Stimulated activated CD4-positive, alpha-beta T cell treated with anti-CD3 and anti-CD28 coated beads, TNF-alpha, amount 100 ng/mL, for 48 hours (primary cell): ENCODE results near the gene HLA-DQB1.
"Not testable (repeated sequence)": the region's sequence is repeated elsewhere in the genome, so short reads cannot be mapped to it uniquely, and the experiment has no call there.

Experiments
- DNase-seq, 3 donors: peaks; one replicate each; pipeline ENCODE4 v3.0.0-alpha.2; 2020; ENCODE audit warnings: low read depth in 3 of 3

Gene HLA-DQB1

DNA sequence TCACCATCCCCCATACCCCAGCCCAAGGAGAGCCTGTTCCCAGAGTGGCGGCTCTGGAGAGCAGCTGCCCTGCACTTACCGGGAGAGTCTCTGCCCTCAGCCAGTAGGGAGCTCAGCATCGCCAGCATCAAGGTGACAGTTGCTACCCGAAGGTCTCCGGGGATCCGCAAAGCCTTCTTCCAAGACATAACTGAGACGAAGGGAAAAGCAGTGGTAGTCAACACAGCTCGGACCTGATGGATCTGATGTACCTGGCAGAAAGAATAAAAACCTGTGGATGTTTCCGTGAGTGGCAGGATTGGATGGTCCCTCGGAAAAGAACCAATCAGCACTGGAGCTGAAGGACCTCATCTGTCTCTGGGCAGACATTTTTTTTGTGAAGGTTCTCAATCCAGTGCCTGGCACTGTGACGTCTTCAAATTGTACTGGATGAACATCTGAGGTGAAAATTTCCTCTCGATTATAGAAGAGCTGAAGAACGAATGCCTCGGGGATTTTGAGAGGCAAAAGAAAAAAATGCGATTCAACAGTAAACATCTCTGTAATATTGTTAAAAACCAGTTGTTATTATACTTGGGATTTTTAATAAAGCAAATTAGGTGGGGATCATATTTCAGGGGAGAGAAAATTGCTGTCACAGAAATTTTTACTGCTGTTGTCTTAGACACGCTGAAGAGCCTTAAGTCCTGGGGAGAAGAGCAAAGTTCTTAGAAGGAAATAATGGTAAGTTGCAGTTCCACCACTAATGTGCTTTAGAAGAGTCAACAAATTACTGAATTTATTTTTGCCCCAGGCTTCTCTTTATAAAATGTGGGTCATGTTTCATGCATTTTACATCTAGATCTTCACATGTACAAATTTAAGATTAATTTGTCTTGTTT lies at the start of gene HLA-DQB1:
TSS of gene HLA-DQB1 (minus strand) at position 238 of the 881 bp plus-strand sequence. CDS start at position 188, 50 bp downstream.
- peak in 1 of 3 donors; percentile 34 for DNase-seq

DNA sequence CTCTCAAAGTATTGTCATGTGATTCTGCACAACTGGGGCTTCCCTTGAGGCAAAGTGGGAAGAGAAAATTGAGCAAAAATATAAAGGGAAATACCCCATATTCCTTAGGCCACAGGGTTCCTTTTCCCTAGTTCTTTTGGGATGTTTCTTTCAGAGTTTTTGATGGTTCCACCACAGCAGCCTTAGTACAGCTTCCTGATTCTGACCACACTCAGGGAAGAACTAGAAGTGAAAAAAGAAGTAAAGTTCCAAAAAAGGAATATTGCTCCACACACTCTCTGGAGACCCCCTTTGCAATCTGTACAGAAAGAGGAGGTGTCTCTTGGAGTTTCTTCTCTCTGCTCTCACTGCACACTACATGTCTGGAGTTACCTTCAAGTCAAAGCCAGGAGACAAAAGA lies 46.8 kb upstream of the HLA-DQB1 start:
- no peak for DNase-seq

DNA sequence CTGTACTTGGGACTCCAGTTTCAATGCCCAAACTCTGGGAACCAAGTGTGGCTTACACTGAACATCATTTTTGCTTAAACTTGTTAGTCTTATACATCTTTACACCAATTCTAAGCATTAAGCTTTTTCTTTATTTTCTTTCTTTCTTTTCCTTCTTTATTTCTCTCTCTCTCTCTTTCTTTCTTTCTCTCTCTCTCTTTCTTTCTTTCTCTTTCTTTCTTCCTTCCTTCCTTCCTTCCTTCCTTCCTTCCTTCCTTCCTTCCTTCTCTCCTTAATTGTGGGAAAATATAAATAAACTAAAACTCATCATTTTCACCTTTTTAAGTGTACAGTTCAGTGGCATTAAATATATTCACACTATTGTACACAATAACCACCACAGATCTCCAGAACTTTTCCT lies 43.2 kb upstream of the HLA-DQB1 start:
- DNase-seq: no peak

DNA sequence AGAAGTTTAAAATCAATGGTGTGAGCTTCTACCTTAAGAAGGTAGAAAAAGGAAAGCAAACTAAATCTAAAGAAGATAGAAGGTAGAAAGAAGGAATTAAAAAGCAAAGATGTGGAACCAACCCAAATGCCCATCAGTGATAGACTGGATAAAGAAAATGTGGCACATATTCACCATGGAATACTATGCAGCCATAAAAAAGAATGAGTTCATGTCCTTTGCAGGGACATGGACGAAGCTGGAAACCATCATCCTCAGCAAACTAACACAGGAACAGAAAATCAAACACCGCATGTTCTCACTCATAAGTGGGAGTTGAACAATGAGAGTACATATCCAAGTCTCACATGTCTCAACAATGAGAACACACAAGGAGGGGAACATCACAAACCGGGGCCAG lies 38.7 kb upstream of the HLA-DQB1 start:
- not testable (repeated sequence) for DNase-seq

DNA sequence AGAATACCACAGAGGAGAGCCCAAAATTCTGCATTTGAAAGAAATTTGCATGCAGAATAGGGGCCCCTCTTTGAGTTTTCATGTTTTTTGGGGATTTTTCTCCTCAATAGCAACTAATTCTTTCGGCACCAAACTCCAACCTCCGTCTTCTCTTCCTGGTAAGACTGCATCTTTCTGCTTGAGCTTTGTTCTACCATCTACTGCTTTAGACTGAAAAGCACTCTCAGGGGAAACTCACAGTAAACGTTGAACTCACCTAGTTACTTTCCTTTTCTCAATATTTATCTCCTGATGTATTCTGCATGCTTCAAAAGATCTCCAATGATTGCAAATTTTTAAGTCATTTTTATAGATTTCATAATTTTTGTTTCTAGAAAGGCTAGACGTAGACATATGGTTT lies 36.9 kb upstream of the HLA-DQB1 start:
- DNase-seq: no peak

DNA sequence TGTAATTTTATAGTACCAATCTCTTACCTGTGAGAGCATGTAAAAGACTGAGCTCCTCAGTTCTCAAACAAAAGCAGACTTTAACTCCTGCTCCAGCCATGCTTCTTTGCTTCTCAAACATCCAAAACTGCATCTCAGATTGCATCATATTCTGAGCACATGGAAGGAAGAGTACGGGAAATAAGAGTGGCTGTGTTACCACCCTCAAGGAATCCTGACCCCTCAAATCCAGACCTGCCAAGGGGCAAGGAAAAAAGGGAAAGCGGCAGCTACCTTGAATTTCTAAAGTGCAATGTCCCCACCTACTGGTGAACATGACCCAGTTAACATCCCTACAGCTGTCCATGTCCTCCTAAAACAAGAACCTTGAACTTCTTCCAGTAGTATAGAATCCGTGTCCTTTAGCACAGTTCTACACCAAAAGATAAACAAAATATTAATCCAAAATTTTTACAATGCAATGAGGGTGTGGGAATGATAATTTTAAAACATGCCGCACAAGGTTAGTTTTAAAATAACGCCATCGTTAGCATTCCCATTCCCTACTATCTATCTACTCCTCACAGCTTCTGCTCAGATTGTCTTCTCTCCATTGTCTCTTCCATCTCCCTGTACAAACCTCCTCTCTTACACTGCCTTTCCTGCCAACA lies 34.1 kb upstream of the HLA-DQB1 start:
- no peak for DNase-seq

DNA sequence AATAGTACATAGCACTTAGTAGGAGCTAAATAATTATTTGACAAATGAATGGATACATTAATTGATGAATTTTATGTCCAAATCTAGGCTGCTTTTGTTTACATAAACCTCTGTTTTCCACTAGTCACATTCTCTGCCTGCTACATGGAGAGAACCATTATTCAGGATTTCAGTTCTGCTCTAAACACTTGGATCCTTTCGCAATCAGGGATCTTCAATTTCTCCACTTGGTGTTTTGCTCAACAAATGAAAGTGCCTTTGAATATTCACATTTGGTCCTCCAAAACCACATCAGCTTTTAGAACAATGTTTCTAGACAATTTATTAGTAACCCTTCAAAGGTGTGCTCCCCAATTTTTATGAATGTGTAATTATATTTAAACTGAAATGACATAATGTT lies 30.6 kb upstream of the HLA-DQB1 start:
- DNase-seq: no peak

DNA sequence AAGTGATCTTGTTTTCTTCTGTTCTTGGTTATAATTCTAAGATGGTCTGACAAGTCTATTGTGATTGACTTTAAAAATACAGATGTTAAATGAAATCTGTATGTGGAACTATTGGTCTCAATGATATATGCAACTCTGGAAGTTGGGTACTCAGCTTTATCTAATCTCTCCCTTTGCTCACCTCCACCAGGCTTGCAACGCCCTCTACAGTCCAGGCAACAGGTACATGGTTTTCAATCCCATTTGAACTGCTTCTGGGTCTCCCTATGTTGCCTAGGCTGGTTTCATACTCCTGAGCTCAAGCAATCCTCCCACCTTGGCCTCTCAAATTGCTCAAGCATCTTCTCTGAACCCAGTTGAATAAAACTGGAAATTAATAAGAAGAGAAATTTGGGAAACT lies 25.6 kb upstream of the HLA-DQB1 start:
- DNase-seq: peak; percentile 12 to 23 (median 18)

DNA sequence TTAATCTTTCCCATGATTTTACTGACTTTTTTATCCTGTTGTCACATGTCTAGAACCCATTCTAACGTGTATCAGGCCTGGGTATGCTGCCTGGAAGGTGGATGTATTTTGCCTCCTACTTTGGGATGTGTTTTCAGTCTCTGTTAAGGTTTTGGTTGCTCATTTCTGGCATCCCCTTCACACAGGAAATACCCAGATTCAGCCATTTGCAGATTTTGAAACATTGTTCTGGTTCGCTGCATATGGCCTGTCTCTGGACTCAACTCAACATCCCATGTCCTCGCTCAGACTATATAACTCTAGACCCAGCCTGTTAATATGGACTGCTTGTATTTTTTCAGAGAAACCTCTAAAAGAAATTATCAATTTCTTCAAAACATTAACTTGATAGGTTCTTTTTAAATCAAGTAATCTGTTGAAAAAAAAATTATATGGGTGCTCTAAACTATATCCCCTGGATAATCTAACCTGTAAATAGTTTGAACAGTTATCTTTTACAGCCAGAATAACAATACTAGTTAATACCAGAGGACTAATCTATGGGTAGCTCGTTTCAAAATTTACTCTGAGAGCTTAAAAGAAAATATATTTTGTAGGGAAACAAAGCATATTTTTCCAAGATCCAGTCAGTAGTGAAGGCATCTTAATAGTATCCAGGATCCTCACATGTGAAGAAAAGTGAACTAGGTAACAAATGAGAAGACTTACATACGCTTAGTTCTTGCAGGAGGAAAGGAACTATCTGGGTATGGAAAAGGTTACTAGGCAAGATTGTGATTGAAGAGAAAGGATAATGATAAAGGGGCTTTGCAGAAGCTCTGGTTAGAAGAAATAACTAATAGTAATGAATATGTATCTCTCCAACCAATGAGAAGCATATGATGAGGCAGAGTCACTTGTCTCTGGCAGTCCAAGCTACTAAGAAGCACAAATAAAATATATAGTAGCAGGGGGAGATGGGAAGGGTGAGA lies 23.4 kb upstream of the HLA-DQB1 start:
- DNase-seq: no peak

DNA sequence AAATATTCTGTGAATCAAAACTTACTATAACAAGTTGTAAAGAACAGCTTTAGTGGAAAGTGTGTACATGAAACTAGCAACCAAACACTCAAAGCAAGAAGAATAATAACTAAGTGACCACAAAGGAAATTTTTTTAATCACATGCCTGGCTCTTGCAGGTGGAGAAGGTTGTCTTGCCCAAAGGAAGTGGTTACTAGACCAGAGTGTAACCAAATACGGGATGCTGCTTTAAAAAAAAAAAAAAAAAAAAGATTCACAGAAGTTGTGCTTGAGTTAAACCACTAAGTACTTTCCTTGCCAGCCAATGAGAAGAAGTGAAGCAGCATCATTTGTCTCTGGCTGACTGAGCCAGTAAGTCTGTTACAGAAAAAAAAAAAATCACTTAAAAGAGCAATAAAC lies 19.1 kb upstream of the HLA-DQB1 start:
- no peak for DNase-seq

DNA sequence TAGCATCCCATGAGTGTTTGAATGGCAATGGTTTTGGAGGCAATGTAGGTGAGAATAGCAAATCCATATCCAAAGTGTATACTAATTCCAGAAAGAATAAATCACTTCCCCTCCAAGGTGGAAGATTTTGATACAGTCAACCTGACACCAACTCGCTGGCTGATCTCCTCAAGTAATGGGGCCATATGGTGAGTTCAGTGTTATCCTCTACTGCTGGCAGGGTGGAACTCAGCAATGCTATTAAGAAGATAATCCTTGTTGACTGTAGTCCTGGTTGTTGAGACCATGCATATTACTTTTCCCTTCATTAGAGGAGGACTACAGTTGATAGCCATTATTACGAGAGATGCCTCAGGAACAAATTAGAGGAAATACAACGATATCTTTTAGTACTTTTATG lies 17.8 kb upstream of the HLA-DQB1 start:
- no peak for DNase-seq

DNA sequence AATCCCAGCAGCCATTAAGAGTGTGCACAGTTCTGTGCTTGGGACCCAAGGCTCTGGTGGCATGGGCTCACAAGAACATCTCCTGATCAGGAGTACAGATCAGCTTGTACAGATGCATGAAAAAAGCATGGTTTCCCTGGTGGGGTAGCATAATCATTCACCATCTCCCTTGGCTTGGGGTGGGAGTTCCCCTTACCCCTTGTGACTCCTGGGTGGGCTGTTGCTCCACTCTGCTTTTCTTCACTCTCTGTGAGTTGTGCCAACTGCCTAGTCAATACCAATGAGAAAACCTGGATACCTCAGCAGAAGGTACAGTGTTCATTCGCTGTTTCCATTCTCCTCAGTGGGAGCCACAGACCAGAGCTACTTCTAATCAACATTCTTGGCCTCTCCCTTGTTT lies 13.6 kb upstream of the HLA-DQB1 start:
- DNase-seq: no peak

DNA sequence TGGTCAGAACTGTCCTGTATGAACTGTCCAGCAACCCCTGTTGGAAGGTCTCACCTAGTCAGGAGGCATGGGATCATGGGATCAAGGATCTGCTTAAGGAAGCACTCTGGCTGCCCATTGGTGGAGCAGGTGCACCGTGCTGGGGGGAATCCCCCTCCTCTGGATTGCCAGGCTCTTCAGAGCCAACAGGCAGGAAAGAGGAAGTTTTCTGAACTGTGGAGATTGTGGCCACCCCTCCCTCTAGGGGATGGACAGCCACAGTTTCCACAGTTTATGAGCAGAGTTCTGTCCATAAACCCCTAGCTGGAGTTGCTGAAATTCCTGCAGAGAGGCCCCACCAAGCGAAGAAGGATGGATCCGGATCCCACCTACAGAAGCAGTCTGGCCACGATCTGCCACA lies 13.0 kb upstream of the HLA-DQB1 start:
- DNase-seq: no peak

DNA sequence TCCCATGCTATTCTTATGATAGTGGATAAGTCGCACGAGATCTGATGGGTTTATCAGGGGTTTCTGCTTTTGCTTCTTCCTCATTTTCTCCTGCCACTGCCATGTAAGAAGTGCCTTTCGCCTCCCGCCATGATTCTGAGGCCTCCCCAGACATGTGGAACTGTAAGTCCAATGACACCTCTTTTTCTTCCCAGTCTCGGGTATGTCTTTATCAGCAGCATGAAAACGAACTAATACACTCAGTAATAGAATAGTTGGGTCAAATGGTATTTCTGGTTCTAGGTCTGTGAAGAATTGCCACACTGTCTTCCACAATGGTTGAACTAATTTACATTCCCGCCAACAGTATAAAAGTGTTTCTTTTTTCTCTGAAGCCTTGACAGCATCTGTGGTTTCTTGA lies 7.7 kb upstream of the HLA-DQB1 start:
- not testable (repeated sequence) for DNase-seq

DNA sequence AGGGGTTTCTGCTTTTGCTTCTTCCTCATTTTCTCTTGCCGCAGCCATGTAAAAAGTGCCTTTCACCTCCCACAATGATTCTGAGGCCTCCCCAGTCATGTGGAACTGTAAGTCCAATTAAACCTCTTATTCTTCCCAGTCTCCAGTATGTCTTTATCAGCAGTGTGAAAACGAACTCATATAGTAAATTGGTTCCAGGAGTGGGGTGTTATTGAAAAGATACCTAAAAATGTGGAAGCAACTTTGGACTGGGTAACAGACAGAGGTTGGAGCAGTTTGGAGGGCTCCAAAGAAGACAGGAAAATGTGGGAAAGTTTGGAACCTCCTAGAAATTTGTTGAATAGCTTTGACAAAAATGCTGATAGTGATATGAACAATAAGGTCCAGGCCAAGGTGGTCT lies 5.5 kb upstream of the HLA-DQB1 start:
- not testable (repeated sequence) for DNase-seq

DNA sequence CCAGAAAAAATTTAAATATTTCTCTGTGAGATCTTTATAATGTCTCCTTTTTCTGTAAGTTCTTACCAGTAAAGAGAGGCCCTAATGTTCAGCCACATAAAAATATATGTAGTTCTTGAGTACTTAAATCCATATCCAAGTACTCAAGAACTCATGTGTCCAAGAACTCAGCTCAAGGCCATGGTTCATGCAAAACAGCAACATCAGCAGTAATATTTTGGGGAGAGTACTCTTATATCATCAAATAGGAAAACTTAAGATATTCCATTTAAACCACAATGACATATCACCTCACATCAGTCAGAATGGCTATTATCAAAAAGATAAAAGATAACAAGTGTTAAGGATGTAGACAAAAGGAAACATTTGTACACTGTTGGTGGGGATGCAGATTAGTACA lies 3.4 kb upstream of the HLA-DQB1 start:
- no peak for DNase-seq

DNA sequence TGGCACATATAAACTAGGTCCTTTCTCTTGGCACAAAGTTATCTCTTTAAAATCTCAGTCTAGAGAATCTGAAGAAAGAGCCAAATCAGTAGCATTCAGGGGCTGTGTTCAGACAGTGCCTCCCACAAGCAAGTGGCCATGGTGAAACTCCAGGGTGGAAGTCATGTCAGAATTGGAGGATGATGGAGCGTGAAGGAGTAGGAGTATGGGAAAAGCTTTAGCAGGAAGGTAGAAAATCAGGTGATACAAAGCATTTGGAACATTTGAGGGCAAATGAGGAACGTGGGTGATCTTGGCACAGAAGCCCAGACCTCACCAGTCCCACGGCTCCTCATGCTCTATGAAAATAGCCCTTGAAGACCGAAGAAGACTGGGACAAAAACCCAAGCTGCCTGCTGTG lies 2.8 kb upstream of the HLA-DQB1 start:
- DNase-seq: no peak

DNA sequence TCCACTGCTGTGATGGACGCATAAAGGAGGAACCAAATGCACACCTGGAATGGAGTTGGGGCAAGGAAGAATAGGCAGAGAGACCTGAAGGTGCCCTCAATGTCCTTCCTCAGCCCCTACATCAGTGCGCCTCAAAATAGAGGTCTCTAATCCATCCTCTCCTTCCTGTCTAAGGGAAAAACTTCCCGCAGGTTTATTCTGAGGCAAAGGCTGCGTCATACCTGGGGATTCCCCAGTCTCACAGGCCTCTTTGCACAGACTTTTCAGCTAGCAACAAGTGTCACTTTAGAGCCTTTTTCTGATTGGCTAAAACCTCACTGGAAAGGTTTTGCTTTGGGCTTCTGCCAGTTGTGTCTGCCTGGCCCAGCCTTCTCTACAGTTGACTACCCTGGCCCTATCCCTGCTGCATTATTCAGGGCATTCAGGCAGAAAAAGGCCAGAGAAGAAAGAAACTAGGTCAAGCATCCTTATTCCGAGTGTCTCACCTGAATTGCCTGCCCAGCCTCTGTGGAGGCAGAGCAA lies 1.8 kb upstream of the HLA-DQB1 start:
- peak in 2 of 3 donors; percentile 4 to 41 for DNase-seq

DNA sequence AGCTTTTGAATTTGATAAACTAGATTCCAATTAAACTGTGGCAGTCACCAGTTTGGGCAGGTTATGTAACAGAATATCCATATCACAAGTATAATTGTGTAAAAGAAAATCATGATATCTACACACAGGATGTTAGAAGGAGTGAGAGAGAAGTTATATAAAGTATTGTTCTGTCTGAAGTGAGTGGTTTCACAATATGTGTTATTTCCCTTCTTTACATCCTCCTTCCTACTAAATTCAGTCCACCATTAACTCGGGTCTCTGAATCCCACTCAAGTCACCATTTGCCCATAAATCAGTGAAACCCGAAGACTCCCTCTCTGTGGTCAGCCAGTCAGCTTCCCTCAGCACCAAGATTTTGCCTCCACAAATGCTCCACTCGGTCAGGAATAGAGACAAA lies 796 bp downstream of the HLA-DQB1 start:
- DNase-seq: no peak

DNA sequence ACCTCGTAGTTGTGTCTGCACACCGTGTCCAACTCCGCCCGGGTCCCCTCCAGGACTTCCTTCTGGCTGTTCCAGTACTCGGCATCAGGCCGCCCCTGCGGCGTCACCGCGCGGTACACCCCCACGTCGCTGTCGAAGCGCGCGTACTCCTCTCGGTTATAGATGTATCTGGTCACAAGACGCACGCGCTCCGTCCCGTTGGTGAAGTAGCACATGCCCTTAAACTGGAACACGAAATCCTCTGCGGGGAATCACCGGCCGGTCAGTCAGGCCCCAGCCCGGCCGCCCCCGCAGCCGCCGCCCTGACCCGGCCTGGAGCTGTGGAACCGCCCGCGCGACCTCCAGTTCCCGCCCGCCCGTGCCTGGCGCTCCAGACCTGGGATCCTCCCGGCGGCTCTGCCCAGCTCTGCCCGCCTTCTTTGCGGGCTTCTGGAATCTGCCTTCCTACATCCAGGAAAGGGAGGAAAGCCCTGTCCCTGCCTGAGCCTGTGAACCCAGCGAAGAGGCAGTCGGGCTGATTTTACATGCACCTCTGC lies 1.6 kb downstream of the HLA-DQB1 start:
- peak in 1 of 3 donors; percentile 40 for DNase-seq

DNA sequence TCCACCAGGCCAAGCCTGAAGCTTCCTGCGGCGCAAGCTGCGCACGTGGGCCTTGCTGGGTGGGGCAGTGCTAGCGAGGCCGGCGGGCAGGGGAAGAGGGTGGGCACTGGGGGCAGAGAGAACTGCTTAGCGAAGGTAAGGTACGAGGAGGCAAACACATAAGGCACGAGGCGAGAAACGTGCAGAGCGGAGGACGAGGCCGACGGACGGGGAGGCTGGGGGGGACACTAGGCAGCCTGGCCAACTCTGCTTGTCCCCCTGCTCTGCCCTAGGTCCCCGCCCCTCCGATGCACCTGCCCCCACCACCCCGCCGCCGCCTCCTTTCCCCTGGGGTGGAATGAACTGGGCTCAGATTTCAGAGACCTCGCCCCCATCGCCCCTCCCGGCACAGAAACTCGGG lies 2.1 kb downstream of the HLA-DQB1 start:
- DNase-seq: no peak

DNA sequence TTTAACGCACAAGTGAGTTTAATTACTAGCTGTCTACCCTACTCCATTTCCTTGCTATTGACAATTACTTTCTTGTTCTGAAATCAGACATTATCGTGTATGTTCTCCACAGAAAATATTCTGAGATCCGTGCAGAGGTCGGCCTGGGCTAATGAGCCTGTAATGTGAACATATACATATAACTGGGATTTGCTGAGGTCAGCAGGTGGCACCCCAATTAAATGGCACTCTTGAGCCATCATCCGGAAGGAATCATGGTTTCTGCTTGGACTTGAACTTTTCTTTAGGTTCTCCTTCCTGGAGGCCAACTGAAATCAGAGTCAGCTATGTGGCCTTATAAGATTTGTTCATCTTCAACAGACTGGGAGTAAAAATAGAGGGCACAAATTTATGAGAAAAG lies 3.6 kb downstream of the HLA-DQB1 start:
- no peak for DNase-seq
